ENCODE results near the gene POGZ.

DNA sequence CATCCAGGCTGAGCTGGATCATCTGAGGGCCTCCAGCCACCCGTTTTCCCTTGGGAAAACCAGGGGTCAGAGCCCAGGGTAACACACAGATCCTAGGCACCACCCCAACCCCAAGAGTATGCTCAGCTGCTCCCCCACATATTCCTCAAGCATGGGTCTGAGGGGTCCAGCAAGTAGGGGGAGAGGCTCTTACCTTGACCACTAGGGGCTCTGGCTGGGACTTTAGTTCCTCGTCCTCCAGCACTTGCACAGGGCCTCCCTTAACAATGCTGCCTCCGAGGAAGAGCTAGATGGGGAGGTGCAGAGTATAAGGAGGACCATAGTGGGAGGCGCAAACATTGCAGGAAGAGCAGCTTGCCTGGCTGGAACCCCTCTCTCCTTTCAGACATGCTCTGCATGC lies 94.3 kb downstream of the POGZ start:
- no peak for TF ChIP-seq YY1 (IDR thresholded peaks at IDR 0.05; ENCODE audit: insufficient read depth, insufficient replicate concordance, low read depth, low read length)
- TF ChIP-seq POLR2AphosphoS5 (IDR thresholded peaks at IDR 0.05; ENCODE audit: low read depth, low read length), result no peak
- TF ChIP-seq POLR2A (IDR thresholded peaks at IDR 0.05; ENCODE audit: insufficient read depth in 1 of 2, low read depth in 2 of 2, low read length in 2 of 2), result no peak
- TF ChIP-seq, protein P1, sequence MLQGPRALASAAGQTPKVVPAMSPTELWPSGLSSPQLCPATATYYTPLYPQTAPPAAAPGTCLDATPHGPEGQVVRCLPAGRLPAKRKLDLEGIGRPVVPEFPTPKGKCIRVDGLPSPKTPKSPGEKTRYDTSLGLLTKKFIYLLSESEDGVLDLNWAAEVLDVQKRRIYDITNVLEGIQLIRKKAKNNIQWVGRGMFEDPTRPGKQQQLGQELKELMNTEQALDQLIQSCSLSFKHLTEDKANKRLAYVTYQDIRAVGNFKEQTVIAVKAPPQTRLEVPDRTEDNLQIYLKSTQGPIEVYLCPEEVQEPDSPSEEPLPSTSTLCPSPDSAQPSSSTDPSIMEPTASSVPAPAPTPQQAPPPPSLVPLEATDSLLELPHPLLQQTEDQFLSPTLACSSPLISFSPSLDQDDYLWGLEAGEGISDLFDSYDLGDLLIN (CRISPR knock-in tag; IDR thresholded peaks at IDR 0.05; ENCODE audit: borderline replicate concordance), result no peak
- no peak for TF ChIP-seq ZNF225 (CRISPR knock-in tag; IDR thresholded peaks at IDR 0.05)

All from HepG2 (cell line).